PC-9 (cell line): ENCODE measurements around the gene MRPS27.

ENCODE experiments used
- EZH2 ChIP-seq: fragments of 200-600 bp; sonication (generic); IDR thresholded peaks from 2 replicates; pipeline ENCODE4 v1.8.0; 2017; ENCODE audit warnings: antibody characterized with exemption, low read depth
- TF ChIP-seq, protein P1 (sequence below): fragments of 200-600 bp; sonication (generic); conservative IDR thresholded peaks from 2 replicates; pipeline ENCODE4 v1.6.1; 2017; ENCODE audit warnings: mixed run types, antibody characterized with exemption, mild to moderate bottlenecking, moderate library complexity

DNA sequence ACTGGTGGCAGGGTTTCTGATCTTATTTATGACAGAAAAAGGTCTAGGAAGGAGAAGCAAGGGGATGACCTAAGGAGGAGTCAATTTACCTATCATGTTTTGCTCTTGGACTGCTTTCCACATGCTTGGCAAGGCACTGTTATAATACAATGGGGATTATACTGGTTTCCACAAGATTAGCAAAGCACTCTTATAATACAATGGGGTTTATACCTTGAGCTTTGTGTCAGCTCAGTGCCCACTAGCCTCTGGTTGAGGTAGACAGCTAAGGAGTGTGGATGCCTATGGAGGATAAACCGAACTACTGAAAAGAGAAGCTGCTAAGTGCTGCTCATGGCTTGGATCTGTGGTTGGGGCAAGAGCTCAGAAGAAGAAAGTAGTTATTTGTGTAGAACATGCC, 68.7 kb downstream of the MRPS27 start:
- TF ChIP-seq, protein P1, sequence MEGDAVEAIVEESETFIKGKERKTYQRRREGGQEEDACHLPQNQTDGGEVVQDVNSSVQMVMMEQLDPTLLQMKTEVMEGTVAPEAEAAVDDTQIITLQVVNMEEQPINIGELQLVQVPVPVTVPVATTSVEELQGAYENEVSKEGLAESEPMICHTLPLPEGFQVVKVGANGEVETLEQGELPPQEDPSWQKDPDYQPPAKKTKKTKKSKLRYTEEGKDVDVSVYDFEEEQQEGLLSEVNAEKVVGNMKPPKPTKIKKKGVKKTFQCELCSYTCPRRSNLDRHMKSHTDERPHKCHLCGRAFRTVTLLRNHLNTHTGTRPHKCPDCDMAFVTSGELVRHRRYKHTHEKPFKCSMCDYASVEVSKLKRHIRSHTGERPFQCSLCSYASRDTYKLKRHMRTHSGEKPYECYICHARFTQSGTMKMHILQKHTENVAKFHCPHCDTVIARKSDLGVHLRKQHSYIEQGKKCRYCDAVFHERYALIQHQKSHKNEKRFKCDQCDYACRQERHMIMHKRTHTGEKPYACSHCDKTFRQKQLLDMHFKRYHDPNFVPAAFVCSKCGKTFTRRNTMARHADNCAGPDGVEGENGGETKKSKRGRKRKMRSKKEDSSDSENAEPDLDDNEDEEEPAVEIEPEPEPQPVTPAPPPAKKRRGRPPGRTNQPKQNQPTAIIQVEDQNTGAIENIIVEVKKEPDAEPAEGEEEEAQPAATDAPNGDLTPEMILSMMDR, result no peak
- no peak for TF ChIP-seq EZH2
